ENCODE results near the gene ZNF514.
A peak's percentile ranks its signal among the peaks of the same experiment; 100 is the strongest.

GRCh38 chr2:95207111-95207961, 47.7 kb upstream of the ZNF514 start, which contains the start of gene ZNF892:
- TF ChIP-seq CTCF (conservative IDR thresholded peaks at IDR 0.05) (peak; percentile 59), EZH2 (IDR thresholded peaks at IDR 0.05; ENCODE audit: low read depth) (no peak)
